GM19193 (cell line): ENCODE data around the gene LNP1.

Experiments used
- POLR2A ChIP-seq: IDR thresholded peaks from 4 replicates; pipeline ENCODE4 v1.6.1; 2011; ENCODE audit not compliant: insufficient read depth, insufficient read length; ENCODE audit errors: extremely low read depth

LNP1 gene

DNA sequence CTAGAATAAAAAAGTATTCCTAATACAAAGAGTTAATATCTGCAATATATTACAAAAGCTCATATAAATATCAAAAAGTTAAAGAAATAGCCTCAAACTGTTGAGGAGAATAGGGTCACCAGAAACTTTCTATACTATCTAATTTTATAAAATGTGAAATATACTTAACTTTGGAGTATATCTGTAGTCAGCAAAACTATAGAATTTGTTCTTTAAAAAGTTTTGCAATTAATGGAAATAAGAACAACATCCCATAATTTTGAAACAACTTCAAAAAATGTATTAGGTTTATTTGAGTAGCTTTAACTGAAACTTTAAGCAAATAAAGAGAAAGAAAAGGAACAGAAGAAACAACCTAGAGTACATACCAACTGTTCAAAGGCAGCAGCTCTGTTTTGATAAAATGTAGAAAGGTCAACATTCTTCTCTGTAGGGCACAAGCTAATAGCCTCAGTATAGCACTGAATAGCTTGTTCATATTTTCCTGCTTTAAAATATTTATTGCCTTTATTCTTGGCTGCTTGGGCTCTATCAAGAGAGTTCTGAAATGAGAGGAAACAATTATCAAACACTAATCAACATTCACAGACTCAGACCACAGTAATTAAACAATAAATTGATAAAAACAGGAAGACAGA lies 14.8 kb upstream of the LNP1 start:
- TF ChIP-seq POLR2A = no peak

DNA sequence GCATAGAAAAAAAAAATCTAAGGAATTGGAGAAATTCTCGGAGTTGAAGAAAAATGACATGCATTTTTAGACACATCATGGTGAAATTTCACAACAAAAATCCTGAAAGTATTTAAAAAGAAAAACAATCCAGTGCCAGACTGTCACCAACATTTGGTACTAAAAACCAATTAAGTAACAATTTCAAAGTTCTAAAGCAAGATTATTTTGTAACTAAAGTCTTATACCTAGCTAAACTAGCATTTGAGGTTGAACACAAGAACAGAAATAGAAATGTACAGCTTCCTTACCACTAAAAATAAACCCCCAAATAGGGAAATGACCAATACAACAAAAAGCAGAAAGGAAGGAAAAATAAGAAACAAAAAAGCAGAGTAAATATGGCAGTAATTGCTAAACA lies 12.3 kb upstream of the LNP1 start:
- TF ChIP-seq POLR2A = no peak

GRCh38 chr3:100395679-100396431 lies 5.5 kb upstream of the LNP1 start:
- no peak for TF ChIP-seq POLR2A

- TF ChIP-seq POLR2A = no peak
These were observed 4.4 kb upstream of the LNP1 start for GRCh38 chr3:100396967-100397366.

DNA sequence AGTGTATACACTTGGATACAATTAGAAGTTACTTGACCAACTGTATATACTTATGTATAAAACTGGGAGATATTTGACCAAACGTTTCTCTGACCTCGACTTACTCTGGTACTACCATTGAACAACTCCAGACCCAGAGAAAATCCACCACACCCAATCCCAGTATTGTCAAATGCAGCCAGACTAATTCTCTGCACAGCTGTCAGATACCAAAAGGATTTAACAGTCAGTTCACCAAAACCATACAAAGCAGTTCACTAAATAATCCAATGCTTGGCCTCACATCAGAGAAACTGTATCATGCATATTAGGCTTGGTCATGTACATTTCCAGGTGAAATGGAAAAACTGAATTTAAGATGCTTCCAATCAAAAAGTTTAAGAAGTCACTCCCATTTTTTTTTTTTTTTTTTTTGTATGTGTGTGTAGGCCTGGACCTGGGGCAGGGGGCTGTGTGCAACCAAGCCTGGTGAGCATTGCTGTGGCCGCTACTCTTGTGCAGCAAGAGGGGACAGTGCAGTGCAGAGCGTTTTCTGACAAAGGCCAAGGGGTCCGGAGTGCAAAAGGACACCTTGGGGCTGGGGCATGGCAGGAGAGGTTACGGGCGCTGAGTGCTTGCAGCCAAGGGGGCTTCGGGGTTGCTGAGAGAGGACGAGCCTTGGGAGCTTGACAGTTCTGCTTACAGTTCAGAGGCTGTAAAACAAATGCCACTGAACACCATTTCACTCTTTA lies 1.8 kb upstream of the LNP1 start:
- TF ChIP-seq POLR2A = no peak

DNA sequence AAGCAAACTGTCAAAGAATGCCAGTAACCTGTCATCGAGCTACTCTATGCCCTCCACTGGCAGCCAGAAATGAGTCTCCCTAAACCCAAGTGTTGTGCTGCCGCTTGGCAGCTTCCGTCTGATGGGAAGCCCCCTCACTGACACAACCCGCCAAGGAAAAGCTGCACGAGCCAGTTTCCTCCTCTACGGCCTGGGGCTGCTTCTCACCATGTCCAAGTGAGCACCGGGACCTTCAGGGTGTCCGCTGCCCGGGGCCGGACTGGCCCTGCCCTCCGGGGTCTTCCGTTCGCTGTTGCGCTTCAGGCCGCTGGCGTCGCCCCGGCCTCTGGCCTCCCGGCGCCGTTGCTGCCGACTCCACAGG lies 940 bp upstream of the LNP1 start:
- no peak for TF ChIP-seq POLR2A

- TF ChIP-seq POLR2A = no peak
These were observed 319 bp downstream of the LNP1 start for GRCh38 chr3:100401674-100402041.

- TF ChIP-seq POLR2A = no peak
These were observed 917 bp downstream of the LNP1 start for GRCh38 chr3:100402256-100402655.

- no peak for TF ChIP-seq POLR2A
These were observed 1.6 kb downstream of the LNP1 start for GRCh38 chr3:100402891-100403290.

GRCh38 chr3:100403362-100404249 lies 2.3 kb downstream of the LNP1 start:
- TF ChIP-seq POLR2A = no peak

- TF ChIP-seq POLR2A = no peak
These were observed 2.9 kb downstream of the LNP1 start for GRCh38 chr3:100404250-100404548.

GRCh38 chr3:100407164-100407563 lies 5.8 kb downstream of the LNP1 start:
- no peak for TF ChIP-seq POLR2A

GRCh38 chr3:100407977-100408532 lies 6.7 kb downstream of the LNP1 start:
- no peak for TF ChIP-seq POLR2A

DNA sequence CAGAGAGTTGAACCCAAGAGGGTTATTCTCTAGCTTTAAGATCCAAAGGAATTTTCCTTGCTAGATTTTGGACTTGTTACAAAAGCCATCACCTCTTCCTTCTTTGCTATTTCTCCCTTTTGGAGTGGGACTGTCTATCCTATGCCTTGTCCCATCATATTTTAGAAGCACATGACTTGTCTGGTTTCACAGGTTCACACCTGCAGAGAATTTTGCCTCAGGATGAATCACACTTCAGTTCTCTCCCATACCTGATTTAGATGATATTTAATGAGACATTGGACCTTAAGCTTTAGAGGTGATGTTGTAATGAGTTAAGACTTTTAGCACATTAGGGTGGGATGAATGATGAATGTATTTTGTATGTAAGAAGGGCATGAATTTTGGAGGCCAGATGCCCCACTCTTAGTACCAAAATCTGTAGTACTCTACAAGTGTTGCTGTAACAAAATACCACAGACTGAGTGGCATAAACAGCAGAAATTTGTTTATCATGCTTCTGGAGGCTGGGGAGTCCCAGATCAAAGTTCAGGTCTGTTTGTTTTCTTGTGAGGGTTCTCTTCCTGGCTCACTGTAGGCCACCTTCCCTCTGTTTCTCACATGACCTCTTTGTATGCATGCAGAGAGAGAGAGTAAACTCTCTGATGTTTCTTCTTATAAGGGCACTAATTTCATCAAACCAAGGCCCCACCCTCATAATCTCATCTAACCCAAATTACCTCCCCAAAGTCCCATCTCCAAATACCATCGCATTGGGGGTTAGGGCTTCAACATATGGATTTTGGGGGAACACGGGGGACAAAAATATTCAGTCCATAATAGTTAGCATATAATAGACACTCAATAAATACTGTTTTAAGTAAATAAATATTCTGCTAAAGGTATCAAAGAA lies 10.0 kb downstream of the LNP1 start:
- TF ChIP-seq POLR2A = no peak

DNA sequence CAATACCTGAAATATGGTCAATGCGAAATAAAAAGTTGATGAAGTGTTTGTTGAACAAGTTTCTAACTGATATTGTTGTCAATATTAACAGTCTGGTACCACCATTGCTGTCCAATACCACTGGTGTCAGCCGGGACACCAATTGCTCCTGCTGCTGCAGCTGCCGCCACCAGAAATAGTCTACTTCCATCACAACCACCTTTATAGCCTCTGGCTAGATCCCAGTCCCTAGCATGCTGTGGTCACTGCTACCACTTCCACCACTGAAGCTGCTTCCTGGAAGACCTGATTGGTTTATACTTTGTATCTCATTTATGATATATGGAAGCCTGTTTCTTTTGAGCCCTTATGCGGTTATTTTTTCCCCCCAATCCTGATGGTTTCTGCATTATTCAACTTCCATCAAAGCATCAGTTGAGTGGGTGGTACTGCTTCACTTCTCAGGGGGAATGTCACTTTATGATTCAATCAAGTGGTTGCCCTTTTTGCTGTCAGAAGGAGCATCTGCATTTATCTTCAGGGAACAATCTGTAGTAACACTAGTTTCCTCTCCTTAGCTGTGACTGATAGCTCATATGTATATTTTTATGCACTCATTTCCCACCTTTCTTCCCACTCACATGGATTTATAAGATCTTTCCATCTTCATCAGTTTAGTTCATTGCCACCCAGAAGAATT lies 11.7 kb downstream of the LNP1 start:
- TF ChIP-seq POLR2A = no peak
